Measurements from ENCODE around the gene ICE2. TPM values are rescaled to one million over a fixed set of nuclear protein-coding genes. Genes with fewer than 3 reads are reported as not detected.

ICE2 gene
- total and polyA plus RNA-seq, 2 experiments from 2014 or later, result 64.2 to 64.3 TPM

- H2AFZ ChIP-seq, result peak overlapping the region; percentile 19; the same call in 1 of the 2 replicates
- no peaks in the 10 kb centered on the region for H3K4me1 ChIP-seq (ENCODE audit: insufficient read depth)
- H3K4me3 Mint-ChIP-seq, result no peak overlapping the region
- H3K27me3 ChIP-seq (ENCODE audit: insufficient read depth), result no peaks in the 10 kb centered on the region
- no peaks in the 10 kb centered on the region for H3K36me3 ChIP-seq (ENCODE audit: insufficient read depth)
- H3K79me2 ChIP-seq (replicated peaks; ENCODE audit: insufficient read depth), result no peaks in the 10 kb centered on the region
- peaks cover 4% of the 10 kb centered on the region; the same call in 2 of the 3 replicates for H3K4me1 Mint-ChIP-seq
- no peaks in the 10 kb centered on the region for H3K9me2 ChIP-seq (ENCODE audit: insufficient read depth)
- no peak for ATAC-seq
- no peaks in the 10 kb centered on the region for H3F3A ChIP-seq (replicated peaks; ENCODE audit: low read depth)
- no peak overlapping the region for H3K27ac Mint-ChIP-seq
- no peak for TF ChIP-seq NANOG (IDR thresholded peaks at IDR 0.05; ENCODE audit: borderline replicate concordance)
- no peak for TF ChIP-seq POLR2AphosphoS5 (IDR thresholded peaks at IDR 0.05; ENCODE audit: low read depth)
- no peak for TF ChIP-seq EZH2 (IDR thresholded peaks at IDR 0.05; ENCODE audit: low read depth, unreplicated experiment)
- TF ChIP-seq JUNB (IDR thresholded peaks at IDR 0.05; ENCODE audit: unreplicated experiment), result no peak
- no peak for TF ChIP-seq CREB1 (CRISPR knock-in tag; IDR thresholded peaks at IDR 0.05; ENCODE audit: low read depth)
- no peak for TF ChIP-seq ZNF114 (CRISPR knock-in tag; IDR thresholded peaks at IDR 0.05)
- no peak for TF ChIP-seq STAT1 (IDR thresholded peaks at IDR 0.05; ENCODE audit: unreplicated experiment)
- no peak for TF ChIP-seq ZNF331 (CRISPR knock-in tag; IDR thresholded peaks at IDR 0.05; ENCODE audit: low read depth)
- no peak for TF ChIP-seq CTCF (conservative IDR thresholded peaks at IDR 0.05; ENCODE audit: low read depth in 2 of 2)
- H3K36me3 Mint-ChIP-seq (ENCODE audit: low read depth), result no peaks in the 10 kb centered on the region
- H3K27ac ChIP-seq (ENCODE audit: low read depth), result no peak overlapping the region
- H3K27me3 Mint-ChIP-seq (ENCODE audit: insufficient read depth, low read depth, poor library complexity), result peaks cover 4% of the 10 kb centered on the region
- DNase-seq (ENCODE audit: low spot score), result no peak
- H4K20me1 ChIP-seq (replicated peaks; ENCODE audit: insufficient read depth), result no peaks in the 10 kb centered on the region
- H3K9me3 Mint-ChIP-seq, result no peaks in the 10 kb centered on the region
- no peak overlapping the region for H3K4me3 ChIP-seq
- no peak overlapping the region for H3K4me2 ChIP-seq
Observed at GRCh38 chr15:60407415-60407805, 71.5 kb downstream of the ICE2 start.

GRCh38 chr15:60406513-60407414 is 72.2 kb downstream of the ICE2 start:
- H3K4me2 ChIP-seq, result no peak overlapping the region
- H3K4me1 Mint-ChIP-seq, result peaks cover 6% of the 10 kb centered on the region; the same call in 2 of the 3 replicates
- H4K20me1 ChIP-seq (replicated peaks; ENCODE audit: insufficient read depth), result no peaks in the 10 kb centered on the region
- H3K36me3 ChIP-seq (ENCODE audit: insufficient read depth), result no peaks in the 10 kb centered on the region
- no peak overlapping the region for H3K27ac ChIP-seq (ENCODE audit: low read depth)
- no peaks in the 10 kb centered on the region for H3K27me3 ChIP-seq (ENCODE audit: insufficient read depth)
- no peak overlapping the region for H3K4me3 Mint-ChIP-seq
- DNase-seq (ENCODE audit: low spot score) (no peak), ATAC-seq (no peak; the same call in 2 of the 3 replicates)
- H3K9me2 ChIP-seq (ENCODE audit: insufficient read depth), result no peaks in the 10 kb centered on the region
- no peaks in the 10 kb centered on the region for H3K36me3 Mint-ChIP-seq (ENCODE audit: low read depth)
- no peaks in the 10 kb centered on the region for H3K4me1 ChIP-seq (ENCODE audit: insufficient read depth)
- no peaks in the 10 kb centered on the region for H3K79me2 ChIP-seq (replicated peaks; ENCODE audit: insufficient read depth)
- no peak overlapping the region for H2AFZ ChIP-seq
- no peak overlapping the region for H3K27ac Mint-ChIP-seq
- peaks cover 7% of the 10 kb centered on the region for H3K27me3 Mint-ChIP-seq (ENCODE audit: insufficient read depth, low read depth, poor library complexity)
- no peak overlapping the region for H3K4me3 ChIP-seq
- no peaks in the 10 kb centered on the region for H3K9me3 Mint-ChIP-seq
- H3F3A ChIP-seq (replicated peaks; ENCODE audit: low read depth), result no peaks in the 10 kb centered on the region
- TF ChIP-seq ZNF331 (CRISPR knock-in tag; IDR thresholded peaks at IDR 0.05; ENCODE audit: low read depth), result no peak
- no peak for TF ChIP-seq NANOG (IDR thresholded peaks at IDR 0.05; ENCODE audit: borderline replicate concordance)
- no peak for TF ChIP-seq POLR2AphosphoS5 (IDR thresholded peaks at IDR 0.05; ENCODE audit: low read depth)
- TF ChIP-seq ZNF114 (CRISPR knock-in tag; IDR thresholded peaks at IDR 0.05), result no peak
- no peak for TF ChIP-seq ZNF462 (CRISPR knock-in tag; IDR thresholded peaks at IDR 0.05)
- no peak for TF ChIP-seq CTCF (conservative IDR thresholded peaks at IDR 0.05; ENCODE audit: low read depth in 2 of 2)

Measured in GM23338 (cell line).